Left renal cortex interstitium (tissue), 4 donors: ENCODE measurements around the gene CUEDC1. TPM values are rescaled to one million over a fixed set of nuclear protein-coding genes. Genes with fewer than 3 reads are reported as not detected.

ENCODE experiments used
- DNase-seq, 4 donors: peaks; one replicate each; pipeline ENCODE4 v3.0.0-alpha.2; 2013; ENCODE audit warnings: low read depth in 4 of 4, low spot score in 2 of 4, missing footprints in 1 of 4
- polyA plus RNA-seq, 4 donors: library from polyadenylated mRNA; unstranded; fragments of 120-200 nt; gene quantifications; one replicate each; pipeline ENCODE4 v1.2.1, GENCODE V29; 2013; ENCODE audit not compliant: insufficient read length in 4 of 4

Gene CUEDC1
- polyA plus RNA-seq, 4 donors = 42.9 to 58.7 (median 52.2) TPM

- DNase-seq = peak in 1 of 4 donors; percentile 68
These were observed 73.3 kb downstream of the CUEDC1 start for GRCh38 chr17:57881783-57882351.

DNA sequence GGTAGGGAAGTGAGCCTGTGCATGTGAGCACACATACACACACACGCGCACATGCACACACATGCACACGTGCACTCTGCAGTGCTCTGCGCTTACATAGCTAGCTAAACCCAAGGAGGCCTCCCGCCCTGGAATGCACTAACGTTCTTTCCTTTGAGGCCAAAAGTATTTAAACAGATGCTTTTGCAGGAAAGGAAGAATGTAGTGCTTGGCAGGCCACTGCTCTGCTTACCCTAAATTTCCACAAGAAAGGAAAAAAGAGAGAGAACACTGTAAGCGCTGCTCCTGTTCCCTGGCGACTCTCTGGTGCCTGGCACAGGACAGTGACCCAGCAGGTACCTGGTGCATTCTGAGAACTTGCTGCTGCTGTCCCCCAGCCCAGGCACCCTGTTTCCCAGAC lies 74.1 kb downstream of the CUEDC1 start:
- no peak for DNase-seq

DNA sequence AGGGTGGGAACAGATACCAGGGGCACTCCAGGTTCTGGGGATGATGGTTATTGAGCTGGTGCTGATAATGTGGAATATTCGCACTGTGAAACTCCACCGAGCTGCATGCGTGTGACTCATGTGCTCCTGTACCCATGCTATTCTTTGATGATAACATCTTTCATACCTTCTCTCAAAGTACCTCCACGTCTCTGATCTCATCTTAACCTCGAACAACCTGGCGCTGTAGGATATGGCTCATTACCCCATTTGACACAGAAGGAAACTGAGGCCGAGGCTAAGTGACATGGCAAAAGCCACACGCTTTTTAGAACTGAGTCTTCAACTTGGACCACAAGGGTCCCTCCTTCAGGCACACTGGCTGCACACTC lies 75.1 kb downstream of the CUEDC1 start:
- no peak for DNase-seq

- no peak for DNase-seq
These were observed 75.7 kb downstream of the CUEDC1 start for GRCh38 chr17:57879437-57880085.

GRCh38 chr17:57877803-57878377 lies 77.3 kb downstream of the CUEDC1 start:
- no peak for DNase-seq

GRCh38 chr17:57876866-57877237 lies 78.4 kb downstream of the CUEDC1 start:
- DNase-seq = no peak

DNA sequence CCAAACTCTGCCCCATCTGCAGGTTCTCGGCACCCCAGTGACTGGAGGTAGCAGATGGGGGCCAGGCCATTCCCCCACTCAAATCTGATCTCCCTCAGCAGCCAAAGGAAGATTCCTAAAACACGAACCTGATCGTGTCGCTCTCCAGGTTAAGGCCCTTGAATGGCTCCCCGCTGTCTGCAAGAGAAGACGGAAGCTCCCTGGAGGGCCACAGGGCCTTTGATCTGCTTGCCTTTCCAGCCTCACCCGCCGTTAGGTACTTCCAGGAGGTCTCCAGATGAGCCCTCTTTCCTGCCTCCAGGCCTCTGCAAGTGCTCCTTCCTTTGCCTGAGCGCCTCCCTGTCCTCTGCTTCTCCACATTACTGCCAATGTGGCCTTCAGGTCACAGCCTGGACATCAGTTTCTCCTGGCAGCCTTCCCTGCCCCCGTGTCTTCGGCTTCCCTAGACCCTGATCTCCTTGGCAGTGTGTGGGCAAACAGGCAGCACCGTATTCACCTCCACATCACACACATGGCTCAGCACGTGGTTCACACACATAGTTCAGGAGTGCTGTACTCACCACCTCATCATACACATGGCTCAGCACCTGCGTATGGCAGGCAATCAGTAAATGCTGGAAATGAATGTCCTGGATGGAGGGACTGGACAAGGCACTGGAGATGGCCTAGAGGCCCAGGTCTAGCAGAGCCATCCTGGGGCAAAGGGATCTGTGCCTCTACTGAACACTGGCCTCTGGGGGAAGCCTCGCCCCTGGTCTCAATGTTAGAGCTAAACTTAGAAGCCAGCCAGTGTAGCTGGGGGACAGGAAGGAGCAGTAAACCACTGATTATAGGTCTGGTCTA lies 79.0 kb downstream of the CUEDC1 start:
- no peak for DNase-seq

DNA sequence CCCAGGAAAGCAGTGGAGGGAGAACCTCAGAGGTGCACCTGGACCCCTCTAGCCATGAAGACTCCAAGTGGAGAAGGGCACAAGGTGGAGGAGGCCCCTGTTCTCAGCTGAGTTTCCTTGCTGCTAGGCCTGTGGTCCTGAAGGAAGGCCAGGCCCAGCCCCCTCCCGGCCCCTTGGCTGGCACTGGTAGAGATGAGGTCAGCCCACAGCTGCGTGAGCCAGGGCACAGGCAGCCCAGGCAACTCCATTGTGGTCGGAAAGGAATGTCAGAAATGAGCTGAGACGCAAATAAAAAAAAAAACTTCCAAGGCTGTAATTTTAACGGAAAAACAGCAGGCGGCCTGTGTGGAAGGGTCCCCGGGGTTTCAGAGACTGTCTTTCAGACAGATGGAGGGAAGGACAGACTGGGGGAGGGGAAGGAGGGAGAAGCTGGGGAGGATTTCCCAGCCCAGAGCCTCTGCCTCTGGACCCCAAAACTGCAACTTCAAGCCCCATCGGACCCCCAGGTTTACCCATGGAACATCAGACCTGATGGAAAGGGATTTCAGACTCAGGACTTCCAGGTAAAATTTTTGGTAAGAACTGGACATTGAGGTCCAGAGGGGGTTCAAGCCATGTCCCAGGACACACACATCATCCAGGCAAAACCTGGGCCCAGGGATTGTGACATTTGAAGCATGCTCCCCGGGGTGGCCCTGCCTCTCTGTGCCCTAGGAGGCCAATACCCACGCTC lies 79.8 kb downstream of the CUEDC1 start:
- DNase-seq = peak in 1 of 4 donors; percentile 80

DNA sequence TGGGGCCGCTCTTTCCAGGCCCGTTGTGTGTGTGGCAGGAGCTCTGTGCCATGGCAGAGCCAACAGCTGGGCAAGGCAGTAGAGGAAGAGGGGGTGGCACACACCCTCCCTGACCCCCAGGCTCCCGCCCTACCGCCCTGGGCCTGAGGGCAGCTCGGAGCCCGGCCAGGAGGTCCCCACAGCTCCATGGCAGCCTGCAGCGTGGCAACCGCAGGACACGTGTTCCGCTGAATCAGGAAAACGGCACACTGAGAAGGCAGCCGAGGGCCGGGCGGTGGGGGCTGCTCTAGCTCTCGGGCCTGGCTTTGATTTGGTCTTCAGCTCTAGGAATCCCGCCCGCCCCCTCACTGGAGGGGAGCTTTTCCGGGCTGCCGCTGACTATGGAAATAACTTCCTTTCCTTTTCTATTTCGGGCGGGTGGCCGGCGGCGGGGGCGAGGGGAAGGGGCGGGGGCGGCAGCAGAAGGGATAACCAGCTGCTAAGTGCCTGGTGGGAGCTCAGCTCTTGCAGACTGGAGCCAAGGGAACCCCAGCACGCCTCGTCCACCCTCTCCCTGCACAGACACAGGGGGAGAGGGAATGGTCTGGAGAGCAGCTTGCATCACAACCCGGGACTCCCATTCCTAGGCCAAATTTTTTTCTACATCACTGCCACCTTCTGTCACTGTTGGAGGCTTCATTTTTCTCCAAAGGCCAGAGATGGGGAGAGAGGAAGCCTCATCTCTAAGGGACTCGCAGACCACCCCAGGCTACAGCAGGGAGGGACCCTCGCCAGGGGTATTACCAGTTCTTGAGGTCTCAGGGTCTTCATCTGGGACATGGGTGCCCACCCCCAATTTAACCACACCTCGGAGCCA lies 80.5 kb downstream of the CUEDC1 start:
- DNase-seq = peak in 1 of 4 donors; percentile 87

GRCh38 chr17:57874058-57874419 lies 81.2 kb downstream of the CUEDC1 start:
- no peak for DNase-seq

- DNase-seq = no peak
These were observed 81.8 kb downstream of the CUEDC1 start for GRCh38 chr17:57873261-57874057.

GRCh38 chr17:57872536-57872935 lies 82.7 kb downstream of the CUEDC1 start:
- no peak for DNase-seq

- no peak for DNase-seq
These were observed 83.3 kb downstream of the CUEDC1 start for GRCh38 chr17:57871863-57872262.

DNA sequence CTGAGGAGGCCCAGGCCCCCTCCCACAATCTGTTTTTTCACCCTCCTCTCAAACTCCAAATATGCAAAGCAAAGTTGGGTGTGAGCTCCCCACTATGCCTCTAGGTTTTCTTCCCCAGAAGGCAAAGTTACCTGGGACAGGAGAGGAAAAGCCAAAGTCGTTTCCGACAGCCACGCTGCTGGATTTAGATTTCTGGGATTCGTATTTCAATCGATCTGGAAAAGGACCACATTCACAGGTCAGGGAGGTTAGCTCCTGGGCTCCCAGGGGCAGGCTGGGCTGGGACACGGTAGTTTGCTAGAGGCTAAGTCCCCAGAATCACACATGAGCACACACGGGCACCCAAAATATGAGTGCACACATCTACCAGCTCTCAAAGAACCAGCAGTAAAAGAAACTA lies 84.1 kb downstream of the CUEDC1 start:
- no peak for DNase-seq

DNA sequence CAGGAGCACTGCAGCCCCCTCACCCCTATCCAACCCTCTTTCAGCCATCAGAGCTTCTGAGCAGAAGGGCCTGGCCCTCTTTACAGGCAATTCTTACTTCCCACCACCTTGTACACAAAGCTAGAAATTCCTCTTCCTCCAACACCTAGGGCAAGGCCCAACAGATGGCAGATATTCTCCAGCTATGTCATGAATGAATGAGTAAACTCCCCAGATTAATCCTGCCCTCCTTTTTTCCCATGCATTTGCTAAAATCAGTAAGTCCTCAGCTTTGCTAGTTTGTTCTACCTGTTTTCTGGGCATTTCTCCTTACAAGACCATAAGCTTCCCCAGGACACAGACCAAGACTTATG lies 85.0 kb downstream of the CUEDC1 start:
- DNase-seq = no peak

DNA sequence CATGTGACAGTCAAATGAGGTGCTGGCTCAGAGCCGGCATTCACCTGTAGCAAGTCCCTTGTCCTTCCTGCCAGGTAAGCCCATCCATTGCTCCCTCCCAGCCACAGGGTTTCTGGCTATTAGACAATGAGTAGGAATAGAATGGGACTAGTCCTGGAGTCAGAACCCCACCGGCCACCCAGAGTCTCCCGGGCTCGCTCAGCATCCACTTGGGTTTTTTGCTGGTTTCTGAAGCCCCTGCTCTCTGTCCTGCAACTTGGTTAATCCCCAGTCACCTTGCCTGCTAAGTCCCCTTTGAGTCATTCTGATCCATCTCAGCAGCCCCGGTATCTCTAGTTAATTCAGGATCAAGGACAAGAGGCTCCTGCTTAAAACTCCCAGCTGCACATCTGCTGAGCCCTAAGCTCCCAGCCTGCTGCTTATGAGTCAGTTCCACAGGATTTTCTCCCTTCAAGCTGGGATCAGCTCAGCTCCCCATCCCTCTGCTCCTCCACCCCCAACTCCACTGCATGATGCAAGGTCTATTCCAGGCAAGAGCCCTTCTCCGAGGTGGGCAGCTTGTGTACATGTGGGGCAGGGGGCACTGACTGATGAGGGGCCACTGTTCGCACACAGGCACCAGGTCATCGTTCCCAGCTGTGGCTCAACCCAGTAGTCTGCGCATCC lies 85.5 kb downstream of the CUEDC1 start:
- DNase-seq = no peak

GRCh38 chr17:57868910-57869616 lies 86.1 kb downstream of the CUEDC1 start:
- DNase-seq = no peak
